H9 (cell line): ENCODE data around the gene GMCL1. TPM values are rescaled to one million over a fixed set of nuclear protein-coding genes. Genes with fewer than 3 reads are reported as not detected.

ENCODE experiments used
- DNase-seq: peaks from one replicate; pipeline ENCODE4 v3.0.0-alpha.2; 2017
- H2AFZ ChIP-seq: one replicate; pipeline ENCODE4 v1.6.1; 2013; ENCODE audit warnings: mild to moderate bottlenecking, low read length, control low read depth, moderate library complexity
- H2AK5ac ChIP-seq: 2 replicates; pipeline ENCODE4 v1.6.1; 2013; ENCODE audit warnings: low read length, control low read depth, mixed read lengths; ENCODE audit not compliant: insufficient read length
- H2BK120ac ChIP-seq: one replicate; pipeline ENCODE4 v1.6.1; 2013; ENCODE audit warnings: low read depth, mild to moderate bottlenecking, low read length, control low read depth, inconsistent platforms; ENCODE audit not compliant: poor library complexity, severe bottlenecking
- H2BK12ac ChIP-seq: 2 replicates; pipeline ENCODE4 v1.6.1; 2013; ENCODE audit warnings: low read length, control low read depth, mixed read lengths, low read depth; ENCODE audit not compliant: insufficient read length
- H2BK15ac ChIP-seq: 2 replicates; pipeline ENCODE4 v1.6.1; 2013; ENCODE audit warnings: low read depth, low read length, control low read depth
- H2BK20ac ChIP-seq: one replicate; pipeline ENCODE4 v1.6.1; 2013; ENCODE audit warnings: low read depth, mild to moderate bottlenecking, low read length, control low read depth, inconsistent platforms; ENCODE audit not compliant: poor library complexity, severe bottlenecking
- H2BK5ac ChIP-seq: 2 replicates; pipeline ENCODE4 v1.6.1; 2013; ENCODE audit warnings: low read length, control low read depth, mixed read lengths; ENCODE audit not compliant: insufficient read length
- H3K14ac ChIP-seq: 2 replicates; pipeline ENCODE4 v1.6.1; 2013; ENCODE audit warnings: low read length, control low read depth; ENCODE audit not compliant: insufficient read depth
- H3K18ac ChIP-seq: 2 replicates; pipeline ENCODE4 v1.6.1; 2013; ENCODE audit warnings: low read depth, mild to moderate bottlenecking, mixed read lengths, low read length, control low read depth; ENCODE audit not compliant: insufficient read length
- H3K23ac ChIP-seq: 2 replicates; pipeline ENCODE4 v1.6.1; 2013; ENCODE audit warnings: low read length, control low read depth, mixed read lengths, low read depth; ENCODE audit not compliant: insufficient read length
- H3K23me2 ChIP-seq: 2 replicates; pipeline ENCODE4 v1.6.1; 2013; ENCODE audit warnings: low read depth, mild to moderate bottlenecking, mixed read lengths, low read length, control low read depth; ENCODE audit not compliant: insufficient read length, poor library complexity, severe bottlenecking
- H3K27ac ChIP-seq: 2 replicates; pipeline ENCODE4 v1.5.1; 2013; ENCODE audit warnings: low read length, control low read depth, mixed read lengths, low read depth; ENCODE audit not compliant: insufficient read length
- H3K27me3 ChIP-seq: 2 replicates; pipeline ENCODE4 v1.6.1; 2013; ENCODE audit warnings: low read length, control low read depth, inconsistent platforms; ENCODE audit not compliant: insufficient read depth
- H3K4ac ChIP-seq: 2 replicates; pipeline ENCODE4 v1.6.1; 2013; ENCODE audit warnings: low read depth, mild to moderate bottlenecking, control low read depth, inconsistent platforms, low read length, moderate library complexity
- H3K4me1 ChIP-seq: 2 replicates; pipeline ENCODE4 v1.6.1; 2013; ENCODE audit warnings: low read length, control low read depth, inconsistent platforms; ENCODE audit not compliant: insufficient read depth
- H3K4me2 ChIP-seq: 2 replicates; pipeline ENCODE4 v1.6.1; 2013; ENCODE audit warnings: low read length, control low read depth, mixed read lengths; ENCODE audit not compliant: insufficient read length, insufficient read depth
- H3K56ac ChIP-seq: 2 replicates; pipeline ENCODE4 v1.6.1; 2013; ENCODE audit warnings: low read depth, mild to moderate bottlenecking, mixed read lengths, low read length, control low read depth; ENCODE audit not compliant: insufficient read length
- H3K79me1 ChIP-seq: 2 replicates; pipeline ENCODE4 v1.6.1; 2013; ENCODE audit warnings: low read depth, mild to moderate bottlenecking, moderate library complexity, low read length, control low read depth, inconsistent platforms; ENCODE audit not compliant: insufficient read depth, poor library complexity, severe bottlenecking
- H3K79me2 ChIP-seq: 2 replicates; pipeline ENCODE4 v1.6.1; 2013; ENCODE audit warnings: low read length, control low read depth, inconsistent platforms; ENCODE audit not compliant: insufficient read depth
- H3K9ac ChIP-seq: 2 replicates; pipeline ENCODE4 v1.6.1; 2013; ENCODE audit warnings: low read length, control low read depth, mixed read lengths; ENCODE audit not compliant: insufficient read length; ENCODE audit errors: extremely low read depth
- H3K9me3 ChIP-seq: one replicate; pipeline ENCODE4 v1.6.1; 2013; ENCODE audit warnings: low read depth, low read length, inconsistent platforms; ENCODE audit not compliant: control insufficient read depth
- H3T11ph ChIP-seq: one replicate; pipeline ENCODE4 v1.6.1; 2013; ENCODE audit warnings: mild to moderate bottlenecking, low read length, control low read depth, inconsistent platforms
- H4K20me1 ChIP-seq: one replicate; pipeline ENCODE4 v1.6.1; 2013; ENCODE audit not compliant: control insufficient read depth, insufficient read length, insufficient read depth
- H4K5ac ChIP-seq: 2 replicates; pipeline ENCODE4 v1.6.1; 2013; ENCODE audit warnings: low read depth, mild to moderate bottlenecking, mixed read lengths, low read length, control low read depth; ENCODE audit not compliant: insufficient read length
- H4K8ac ChIP-seq: replicated peaks from 2 replicates; pipeline ENCODE4 v1.6.1; 2013; ENCODE audit warnings: low read length, control low read depth, mixed read lengths, low read depth; ENCODE audit not compliant: insufficient read length
- H4K91ac ChIP-seq: 2 replicates; pipeline ENCODE4 v1.6.1; 2013; ENCODE audit warnings: low read depth, mild to moderate bottlenecking, moderate library complexity, mixed read lengths, low read length, control low read depth; ENCODE audit not compliant: insufficient read length
- H3K27ac Mint-ChIP-seq, 3 experiments: 2 replicates in 2 of 3; 3 replicates in 1 of 3; pipeline ENCODE4 v1.8.0; 2020 to 2021; ENCODE audit warnings: mixed read lengths in 3 of 3, mild to moderate bottlenecking in 1 of 3, moderate library complexity in 1 of 3
- H3K27me3 Mint-ChIP-seq: 2 replicates; pipeline ENCODE4 v1.8.0; 2021; ENCODE audit warnings: low read depth, mild to moderate bottlenecking, moderate library complexity, mixed read lengths
- H3K36me3 Mint-ChIP-seq, 3 experiments: 2 replicates in 2 of 3; 3 replicates in 1 of 3; pipeline ENCODE4 v1.8.0; 2020 to 2021; ENCODE audit warnings: low read depth in 3 of 3, mixed read lengths in 3 of 3; ENCODE audit not compliant: insufficient read depth in 1 of 3
- H3K4me1 Mint-ChIP-seq, 2 experiments: 2 replicates each; pipeline ENCODE4 v1.8.0; 2020; ENCODE audit warnings: mixed read lengths in 2 of 2
- H3K4me3 Mint-ChIP-seq, 2 experiments: 2 replicates in 1 of 2; 3 replicates in 1 of 2; pipeline ENCODE4 v1.8.0; 2020 to 2021; ENCODE audit warnings: mild to moderate bottlenecking in 2 of 2, mixed read lengths in 2 of 2, moderate library complexity in 1 of 2
- H3K9me3 Mint-ChIP-seq, 2 experiments: 2 replicates in 1 of 2; 3 replicates in 1 of 2; pipeline ENCODE4 v1.8.0; 2020; ENCODE audit warnings: mild to moderate bottlenecking in 2 of 2, mixed read lengths in 2 of 2, moderate library complexity in 1 of 2
- WGBS: extraction: QIAGEN DNeasy Blood & Tissue Kit; methylation state at CpG from one replicate; pipeline ENCODE4 v1.1.7; 2013; ENCODE audit warnings: missing lambda C conversion rate, low lambda C conversion rate, mixed read lengths; ENCODE audit not compliant: insufficient read length; ENCODE audit errors: extremely low coverage; 5-methylcytosine and 5-hydroxymethylcytosine counted together
- total RNA-seq: library from RNA; stranded (reverse); gene quantifications from 2 replicates; pipeline ENCODE4 v1.2.1, GENCODE V29; 2021
- TF ChIP-seq, protein P1 (sequence below): fragments of 200-600 bp; sonication (generic); conservative IDR thresholded peaks from 3 replicates; pipeline ENCODE4 v1.8.0; 2021; ENCODE audit warnings: antibody characterized with exemption, mild to moderate bottlenecking

The GMCL1 gene
- total RNA-seq, 1 experiment from 2014 or later, result 18.6 TPM

DNA sequence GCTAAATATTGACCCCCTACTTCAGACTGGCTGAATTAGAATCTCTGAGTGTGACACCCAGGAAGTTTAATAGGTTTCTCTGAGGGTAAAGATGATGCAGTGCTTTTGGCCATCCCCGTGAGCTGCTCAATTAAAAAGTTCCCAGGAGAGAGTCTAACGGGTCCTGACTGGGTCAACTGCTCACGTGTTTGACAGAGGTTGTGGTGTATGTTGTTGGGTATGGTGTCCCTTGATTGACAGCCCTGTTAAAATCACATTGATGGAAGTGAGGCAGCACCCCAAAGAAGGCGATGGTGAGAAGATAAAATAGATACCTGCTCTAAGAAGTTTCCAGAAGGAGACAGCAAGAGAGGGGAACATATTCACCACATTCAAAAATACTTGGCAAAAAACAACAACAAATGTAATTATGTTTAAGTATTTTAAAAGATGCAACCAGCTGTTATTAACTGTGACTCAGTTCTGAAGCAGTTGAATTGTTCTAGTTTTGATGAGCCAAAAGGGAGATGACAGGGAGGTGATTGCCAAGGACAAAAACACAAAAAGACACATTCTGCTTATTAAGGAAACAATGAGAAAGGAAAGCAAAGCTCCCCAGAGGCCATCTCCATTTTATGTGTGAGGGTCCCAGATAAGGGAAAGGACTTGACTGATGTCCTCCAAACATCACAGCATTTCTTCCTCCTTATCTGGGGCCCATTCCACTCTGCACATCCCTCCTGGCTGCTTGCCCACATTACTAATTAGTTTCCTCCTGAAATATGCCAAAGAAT lies 11.5 kb upstream of the GMCL1 start:
- H4K91ac ChIP-seq, result no peak overlapping the region
- no peak overlapping the region for H3K4me3 Mint-ChIP-seq
- H3K27ac ChIP-seq, result no peak overlapping the region
- H2BK20ac ChIP-seq, result no peak overlapping the region
- no peaks in the 10 kb centered on the region for H3K9me3 ChIP-seq
- H3K23ac ChIP-seq, result no peak overlapping the region
- H3K9me3 Mint-ChIP-seq, result no peaks in the 10 kb centered on the region
- no peak overlapping the region for H3K27ac Mint-ChIP-seq
- no peaks in the 10 kb centered on the region for H4K20me1 ChIP-seq
- H3K27me3 ChIP-seq, result no peaks in the 10 kb centered on the region
- H3K9ac ChIP-seq, result no peak overlapping the region
- H3K18ac ChIP-seq, result no peak overlapping the region
- H3K36me3 Mint-ChIP-seq, result peaks cover 0 to 4% (median 2%) of the 10 kb centered on the region in 3 experiments; a peak in 3 of 7 replicates
- no peaks in the 10 kb centered on the region for H3K79me2 ChIP-seq
- no peak overlapping the region for H4K8ac ChIP-seq
- TF ChIP-seq, protein P1, sequence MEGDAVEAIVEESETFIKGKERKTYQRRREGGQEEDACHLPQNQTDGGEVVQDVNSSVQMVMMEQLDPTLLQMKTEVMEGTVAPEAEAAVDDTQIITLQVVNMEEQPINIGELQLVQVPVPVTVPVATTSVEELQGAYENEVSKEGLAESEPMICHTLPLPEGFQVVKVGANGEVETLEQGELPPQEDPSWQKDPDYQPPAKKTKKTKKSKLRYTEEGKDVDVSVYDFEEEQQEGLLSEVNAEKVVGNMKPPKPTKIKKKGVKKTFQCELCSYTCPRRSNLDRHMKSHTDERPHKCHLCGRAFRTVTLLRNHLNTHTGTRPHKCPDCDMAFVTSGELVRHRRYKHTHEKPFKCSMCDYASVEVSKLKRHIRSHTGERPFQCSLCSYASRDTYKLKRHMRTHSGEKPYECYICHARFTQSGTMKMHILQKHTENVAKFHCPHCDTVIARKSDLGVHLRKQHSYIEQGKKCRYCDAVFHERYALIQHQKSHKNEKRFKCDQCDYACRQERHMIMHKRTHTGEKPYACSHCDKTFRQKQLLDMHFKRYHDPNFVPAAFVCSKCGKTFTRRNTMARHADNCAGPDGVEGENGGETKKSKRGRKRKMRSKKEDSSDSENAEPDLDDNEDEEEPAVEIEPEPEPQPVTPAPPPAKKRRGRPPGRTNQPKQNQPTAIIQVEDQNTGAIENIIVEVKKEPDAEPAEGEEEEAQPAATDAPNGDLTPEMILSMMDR, result no peak
- no peak for DNase-seq
- H2BK5ac ChIP-seq, result no peak overlapping the region
- no peak overlapping the region for H2BK15ac ChIP-seq
- no peak overlapping the region for H2AFZ ChIP-seq
- no peak overlapping the region for H2AK5ac ChIP-seq
- no peak overlapping the region for H3K4me2 ChIP-seq
- H3K56ac ChIP-seq, result no peak overlapping the region
- H3T11ph ChIP-seq, result no peak overlapping the region
- no peak overlapping the region for H4K5ac ChIP-seq
- H3K4me1 ChIP-seq, result no peaks in the 10 kb centered on the region
- no peak overlapping the region for H3K14ac ChIP-seq
- H3K4ac ChIP-seq, result no peak overlapping the region
- H2BK120ac ChIP-seq, result no peak overlapping the region
- WGBS, result no CpG with 5 or more reads among the region's 4 CpGs
- H3K4me1 Mint-ChIP-seq, result peaks cover 12 to 14% of the 10 kb centered on the region in 2 experiments
- no peaks in the 10 kb centered on the region for H3K27me3 Mint-ChIP-seq
- H3K23me2 ChIP-seq, result no peaks in the 10 kb centered on the region
- H2BK12ac ChIP-seq, result no peak overlapping the region
- no peaks in the 10 kb centered on the region for H3K79me1 ChIP-seq
